Neural progenitor cell (in vitro differentiated cells): ENCODE measurements around the gene GSTA5.

Experiments used
- EZH2phosphoT487 ChIP-seq: fragments of 200-600 bp; sonication (generic); IDR thresholded peaks from 2 replicates; pipeline ENCODE4 v1.6.1; 2017; ENCODE audit warnings: antibody characterized with exemption
- TF ChIP-seq, protein P1 (sequence below): fragments of 200-600 bp; sonication (generic); IDR thresholded peaks from 2 replicates; pipeline ENCODE4 v1.5.1; 2017; ENCODE audit warnings: antibody characterized with exemption, mild to moderate bottlenecking

DNA sequence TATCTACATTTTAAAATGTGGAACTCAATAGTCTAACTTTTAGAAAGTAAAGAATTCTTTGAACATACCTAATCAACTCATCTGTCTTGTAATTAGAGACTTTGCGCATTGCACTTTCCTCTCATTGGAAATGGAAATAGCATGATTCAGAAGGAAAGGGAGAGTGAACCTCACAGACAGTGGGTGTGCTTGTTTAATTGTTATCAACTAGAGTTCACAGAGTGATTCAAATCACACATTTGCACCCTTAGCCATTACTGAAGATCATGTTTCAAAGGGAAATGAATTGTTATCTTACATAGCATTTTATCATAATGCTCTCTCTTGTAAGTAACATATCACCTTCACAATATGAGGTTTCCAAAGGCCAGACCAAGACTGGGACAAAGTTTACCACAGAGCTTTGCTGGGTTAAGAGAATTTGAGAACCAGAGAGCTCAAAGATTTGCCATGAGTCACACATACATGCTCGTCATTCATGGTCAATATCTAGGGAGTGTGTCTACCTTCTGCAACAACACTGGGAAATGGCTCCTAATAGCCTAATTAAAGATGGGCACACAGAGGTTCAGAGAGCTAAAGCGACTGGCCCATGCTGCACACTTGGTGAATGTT lies 47.4 kb upstream of the GSTA5 start:
- TF ChIP-seq, protein P1, sequence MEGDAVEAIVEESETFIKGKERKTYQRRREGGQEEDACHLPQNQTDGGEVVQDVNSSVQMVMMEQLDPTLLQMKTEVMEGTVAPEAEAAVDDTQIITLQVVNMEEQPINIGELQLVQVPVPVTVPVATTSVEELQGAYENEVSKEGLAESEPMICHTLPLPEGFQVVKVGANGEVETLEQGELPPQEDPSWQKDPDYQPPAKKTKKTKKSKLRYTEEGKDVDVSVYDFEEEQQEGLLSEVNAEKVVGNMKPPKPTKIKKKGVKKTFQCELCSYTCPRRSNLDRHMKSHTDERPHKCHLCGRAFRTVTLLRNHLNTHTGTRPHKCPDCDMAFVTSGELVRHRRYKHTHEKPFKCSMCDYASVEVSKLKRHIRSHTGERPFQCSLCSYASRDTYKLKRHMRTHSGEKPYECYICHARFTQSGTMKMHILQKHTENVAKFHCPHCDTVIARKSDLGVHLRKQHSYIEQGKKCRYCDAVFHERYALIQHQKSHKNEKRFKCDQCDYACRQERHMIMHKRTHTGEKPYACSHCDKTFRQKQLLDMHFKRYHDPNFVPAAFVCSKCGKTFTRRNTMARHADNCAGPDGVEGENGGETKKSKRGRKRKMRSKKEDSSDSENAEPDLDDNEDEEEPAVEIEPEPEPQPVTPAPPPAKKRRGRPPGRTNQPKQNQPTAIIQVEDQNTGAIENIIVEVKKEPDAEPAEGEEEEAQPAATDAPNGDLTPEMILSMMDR: no peak
- TF ChIP-seq EZH2phosphoT487: no peak
